ENCODE measurements around the gene ARPC5L. TPM values are rescaled to one million over a fixed set of nuclear protein-coding genes. Genes with fewer than 3 reads are reported as not detected.

The ARPC5L gene
- polyA plus RNA-seq, 3 donors, result 31.1 to 40.3 (median 39.3) TPM

- DNase-seq (ENCODE audit: extremely low read depth in 1 of 11, low read depth in 9 of 11, low spot score in 4 of 11), result peak in 5 of 11 donors; percentile 44 to 68 (median 66)
Measured at GRCh38 chr9:124879226-124879625, 17.3 kb downstream of the ARPC5L start.

GRCh38 chr9:124880501-124880900 lies 18.6 kb downstream of the ARPC5L start:
- DNase-seq (ENCODE audit: extremely low read depth in 1 of 11, low read depth in 9 of 11, low spot score in 4 of 11), result no peak

- no peak for DNase-seq (ENCODE audit: extremely low read depth in 1 of 11, low read depth in 9 of 11, low spot score in 4 of 11)
Measured at GRCh38 chr9:124881138-124881743, 19.3 kb downstream of the ARPC5L start.

GRCh38 chr9:124882231-124882630 lies 20.3 kb downstream of the ARPC5L start:
- no peak for DNase-seq (ENCODE audit: extremely low read depth in 1 of 11, low read depth in 9 of 11, low spot score in 4 of 11)

GRCh38 chr9:124884376-124884775 lies 22.4 kb downstream of the ARPC5L start:
- DNase-seq (ENCODE audit: extremely low read depth in 1 of 11, low read depth in 9 of 11, low spot score in 4 of 11), result no peak

GRCh38 chr9:124885551-124885950 lies 23.6 kb downstream of the ARPC5L start:
- DNase-seq (ENCODE audit: extremely low read depth in 1 of 11, low read depth in 9 of 11, low spot score in 4 of 11), result no peak

- no peak for DNase-seq (ENCODE audit: extremely low read depth in 1 of 11, low read depth in 9 of 11, low spot score in 4 of 11)
Measured at GRCh38 chr9:124886461-124886860, 24.5 kb downstream of the ARPC5L start.

- no peak for DNase-seq (ENCODE audit: extremely low read depth in 1 of 11, low read depth in 9 of 11, low spot score in 4 of 11)
Measured at GRCh38 chr9:124886866-124887492, 25.0 kb downstream of the ARPC5L start.

- no peak for DNase-seq (ENCODE audit: extremely low read depth in 1 of 11, low read depth in 9 of 11, low spot score in 4 of 11)
Measured at GRCh38 chr9:124887832-124888231, 25.9 kb downstream of the ARPC5L start.

GRCh38 chr9:124889006-124889405 lies 27.1 kb downstream of the ARPC5L start:
- no peak for DNase-seq (ENCODE audit: extremely low read depth in 1 of 11, low read depth in 9 of 11, low spot score in 4 of 11)

GRCh38 chr9:124890179-124890578 lies 28.2 kb downstream of the ARPC5L start:
- no peak for DNase-seq (ENCODE audit: extremely low read depth in 1 of 11, low read depth in 9 of 11, low spot score in 4 of 11)

GRCh38 chr9:124894035-124894740 lies 32.3 kb downstream of the ARPC5L start:
- no peak for DNase-seq (ENCODE audit: extremely low read depth in 1 of 11, low read depth in 9 of 11, low spot score in 4 of 11)

GRCh38 chr9:124894741-124895170 lies 32.8 kb downstream of the ARPC5L start:
- peak in 2 of 11 donors; percentile 13 to 19 for DNase-seq (ENCODE audit: extremely low read depth in 1 of 11, low read depth in 9 of 11, low spot score in 4 of 11)

- DNase-seq (ENCODE audit: extremely low read depth in 1 of 11, low read depth in 9 of 11, low spot score in 4 of 11), result no peak
Measured at GRCh38 chr9:124897570-124898460, 35.9 kb downstream of the ARPC5L start.

- DNase-seq (ENCODE audit: extremely low read depth in 1 of 11, low read depth in 9 of 11, low spot score in 4 of 11), result no peak
Measured at GRCh38 chr9:124899845-124900244, 37.9 kb downstream of the ARPC5L start.

- DNase-seq (ENCODE audit: extremely low read depth in 1 of 11, low read depth in 9 of 11, low spot score in 4 of 11), result no peak
Measured at GRCh38 chr9:124906966-124907365, 45.0 kb downstream of the ARPC5L start.

- DNase-seq (ENCODE audit: extremely low read depth in 1 of 11, low read depth in 9 of 11, low spot score in 4 of 11), result no peak
Measured at GRCh38 chr9:124908098-124908497, 46.2 kb downstream of the ARPC5L start.

GRCh38 chr9:124911766-124912165 lies 49.8 kb downstream of the ARPC5L start:
- no peak for DNase-seq (ENCODE audit: extremely low read depth in 1 of 11, low read depth in 9 of 11, low spot score in 4 of 11)

- no peak for DNase-seq (ENCODE audit: extremely low read depth in 1 of 11, low read depth in 9 of 11, low spot score in 4 of 11)
Measured at GRCh38 chr9:124913378-124913777, 51.4 kb downstream of the ARPC5L start.
